ENCODE measurements around the gene ARHGAP10.

- TF ChIP-seq, protein P1, sequence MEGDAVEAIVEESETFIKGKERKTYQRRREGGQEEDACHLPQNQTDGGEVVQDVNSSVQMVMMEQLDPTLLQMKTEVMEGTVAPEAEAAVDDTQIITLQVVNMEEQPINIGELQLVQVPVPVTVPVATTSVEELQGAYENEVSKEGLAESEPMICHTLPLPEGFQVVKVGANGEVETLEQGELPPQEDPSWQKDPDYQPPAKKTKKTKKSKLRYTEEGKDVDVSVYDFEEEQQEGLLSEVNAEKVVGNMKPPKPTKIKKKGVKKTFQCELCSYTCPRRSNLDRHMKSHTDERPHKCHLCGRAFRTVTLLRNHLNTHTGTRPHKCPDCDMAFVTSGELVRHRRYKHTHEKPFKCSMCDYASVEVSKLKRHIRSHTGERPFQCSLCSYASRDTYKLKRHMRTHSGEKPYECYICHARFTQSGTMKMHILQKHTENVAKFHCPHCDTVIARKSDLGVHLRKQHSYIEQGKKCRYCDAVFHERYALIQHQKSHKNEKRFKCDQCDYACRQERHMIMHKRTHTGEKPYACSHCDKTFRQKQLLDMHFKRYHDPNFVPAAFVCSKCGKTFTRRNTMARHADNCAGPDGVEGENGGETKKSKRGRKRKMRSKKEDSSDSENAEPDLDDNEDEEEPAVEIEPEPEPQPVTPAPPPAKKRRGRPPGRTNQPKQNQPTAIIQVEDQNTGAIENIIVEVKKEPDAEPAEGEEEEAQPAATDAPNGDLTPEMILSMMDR (conservative IDR thresholded peaks at IDR 0.05; ENCODE audit: low read depth, low read length) = no peak
- no peak for TF ChIP-seq EZH2 (IDR thresholded peaks at IDR 0.05; ENCODE audit: low read length, unreplicated experiment)
- TF ChIP-seq EZH2phosphoT487 (IDR thresholded peaks at IDR 0.05; ENCODE audit: borderline replicate concordance, low read length) = no peak
Measured at GRCh38 chr4:147981305-147981704, 249.4 kb downstream of the ARHGAP10 start.
